MM.1S (cell line): ENCODE data around the gene PTPRN2.

Experiments used
- DNase-seq: peaks from one replicate; pipeline ENCODE4 v3.0.0-alpha.2; 2015
- H2AFZ ChIP-seq: fragments of 300-600 bp; sonication (generic); 2 replicates; pipeline ENCODE4 v1.6.0; 2016; ENCODE audit warnings: antibody characterized with exemption, low read length
- H3F3A ChIP-seq: fragments of 300-600 bp; sonication (generic); 2 replicates; pipeline ENCODE4 v1.6.1; 2016; ENCODE audit warnings: mild to moderate bottlenecking, antibody characterized with exemption, low read length, moderate library complexity, mixed read lengths; ENCODE audit not compliant: insufficient read depth
- H3K27ac ChIP-seq: fragments of 300-600 bp; sonication (generic); 2 replicates; pipeline ENCODE4 v1.5.1; 2016; ENCODE audit warnings: mild to moderate bottlenecking, low read length
- H3K27me3 ChIP-seq: fragments of 300-600 bp; sonication (generic); replicated peaks from 2 replicates; pipeline ENCODE4 v1.6.0; 2016; ENCODE audit warnings: low read length; ENCODE audit not compliant: insufficient read depth
- H3K36me3 ChIP-seq: fragments of 300-600 bp; sonication (generic); replicated peaks from 2 replicates; pipeline ENCODE4 v1.6.1; 2016; ENCODE audit warnings: mild to moderate bottlenecking, low read length, mixed read lengths; ENCODE audit not compliant: insufficient read depth
- H3K4me1 ChIP-seq: fragments of 300-600 bp; sonication (generic); 2 replicates; pipeline ENCODE4 v1.6.1; 2016; ENCODE audit warnings: low read length, mixed read lengths
- H3K4me2 ChIP-seq: fragments of 300-600 bp; sonication (generic); 2 replicates; pipeline ENCODE4 v1.6.0; 2016; ENCODE audit warnings: low read depth, low read length
- H3K4me3 ChIP-seq: fragments of 300-600 bp; sonication (generic); 2 replicates; pipeline ENCODE4 v1.5.1; 2016; ENCODE audit warnings: low read length, mixed read lengths
- H3K79me2 ChIP-seq: fragments of 300-600 bp; sonication (generic); 2 replicates; pipeline ENCODE4 v1.6.1; 2016; ENCODE audit warnings: mixed run types, low read length, mixed read lengths
- H3K9ac ChIP-seq: fragments of 300-600 bp; sonication (generic); 2 replicates; pipeline ENCODE4 v1.6.1; 2016; ENCODE audit warnings: low read length, mixed read lengths
- H3K9me2 ChIP-seq: fragments of 300-600 bp; sonication (generic); replicated peaks from 2 replicates; pipeline ENCODE4 v1.6.1; 2016; ENCODE audit warnings: mild to moderate bottlenecking, low read length, mixed read lengths; ENCODE audit not compliant: insufficient read depth
- H3K9me3 ChIP-seq: fragments of 300-600 bp; sonication (generic); replicated peaks from 2 replicates; pipeline ENCODE4 v1.6.1; 2016; ENCODE audit warnings: mild to moderate bottlenecking, low read length, mixed read lengths; ENCODE audit not compliant: insufficient read depth
- H4K20me1 ChIP-seq: fragments of 300-600 bp; sonication (generic); 2 replicates; pipeline ENCODE4 v1.6.1; 2016; ENCODE audit warnings: mild to moderate bottlenecking, low read length, moderate library complexity, mixed read lengths; ENCODE audit not compliant: insufficient read depth
- CTCF ChIP-seq: fragments of 300-600 bp; sonication (generic); IDR thresholded peaks from 2 replicates; pipeline ENCODE4 v1.5.1; 2016; ENCODE audit warnings: antibody characterized with exemption, low read length, mixed read lengths
- EZH2 ChIP-seq: fragments of 300-600 bp; sonication (generic); optimal IDR thresholded peaks from 2 replicates; pipeline ENCODE3; 2017; ENCODE audit warnings: low read depth, mild to moderate bottlenecking, antibody characterized with exemption, low read length, mixed read lengths
- EZH2phosphoT487 ChIP-seq: fragments of 300-600 bp; sonication (generic); IDR thresholded peaks from 2 replicates; pipeline ENCODE4 v1.6.1; 2018; ENCODE audit warnings: antibody characterized with exemption, low read length

Gene PTPRN2

DNA sequence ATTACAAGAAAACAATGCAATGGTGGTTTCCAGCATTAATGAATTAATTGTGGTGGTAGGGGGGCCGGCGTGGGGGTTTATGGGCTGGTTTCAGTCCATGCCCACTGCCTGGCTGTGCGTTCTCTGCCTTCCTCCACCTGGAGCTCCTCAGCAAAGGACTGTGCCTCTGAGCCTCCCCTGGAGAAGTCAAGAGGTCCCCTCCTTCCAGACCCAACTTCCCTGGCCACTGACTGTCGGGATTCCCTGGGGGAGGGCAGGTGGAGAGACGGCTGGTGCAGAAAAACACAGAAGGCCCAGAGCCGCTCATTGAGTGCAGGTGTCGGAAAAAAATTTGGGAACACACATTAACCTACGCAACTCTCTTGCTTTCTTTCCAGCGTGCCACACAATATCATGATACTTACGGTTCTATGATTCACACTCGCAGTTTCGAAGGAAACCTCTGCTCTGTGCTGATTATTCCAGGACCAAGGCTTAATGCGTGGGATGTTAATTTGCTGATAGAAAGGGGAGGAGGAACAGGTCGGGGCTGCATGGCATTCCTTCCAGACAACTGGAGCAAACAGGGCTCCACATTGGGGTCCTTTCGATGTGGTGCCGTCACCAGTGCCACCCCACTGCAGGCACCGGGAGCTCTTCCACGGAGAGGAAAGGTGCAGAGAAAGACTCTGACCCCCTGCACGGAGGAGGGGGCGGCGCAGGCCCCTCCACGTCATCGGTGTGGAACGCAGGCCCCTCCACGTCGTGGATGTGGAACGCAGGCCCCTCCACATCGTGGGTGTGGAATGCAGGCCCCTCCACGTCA, 744.1 kb downstream of the PTPRN2 start:
- no peaks in the 10 kb centered on the region for H3F3A ChIP-seq
- no peak overlapping the region for H3K27ac ChIP-seq
- H3K9me2 ChIP-seq, result no peaks in the 10 kb centered on the region
- DNase-seq, result no peak
- no peaks in the 10 kb centered on the region for H4K20me1 ChIP-seq
- H3K79me2 ChIP-seq, result no peaks in the 10 kb centered on the region
- peaks cover 73% of the 10 kb centered on the region for H3K27me3 ChIP-seq
- H3K4me3 ChIP-seq, result no peak overlapping the region
- H3K36me3 ChIP-seq, result no peaks in the 10 kb centered on the region
- H3K4me1 ChIP-seq, result no peaks in the 10 kb centered on the region
- no peak overlapping the region for H3K4me2 ChIP-seq
- no peaks in the 10 kb centered on the region for H3K9me3 ChIP-seq
- H2AFZ ChIP-seq, result no peak overlapping the region
- H3K9ac ChIP-seq, result no peak overlapping the region
- TF ChIP-seq EZH2phosphoT487 (no peak), EZH2 (no peak), CTCF (no peak)

DNA sequence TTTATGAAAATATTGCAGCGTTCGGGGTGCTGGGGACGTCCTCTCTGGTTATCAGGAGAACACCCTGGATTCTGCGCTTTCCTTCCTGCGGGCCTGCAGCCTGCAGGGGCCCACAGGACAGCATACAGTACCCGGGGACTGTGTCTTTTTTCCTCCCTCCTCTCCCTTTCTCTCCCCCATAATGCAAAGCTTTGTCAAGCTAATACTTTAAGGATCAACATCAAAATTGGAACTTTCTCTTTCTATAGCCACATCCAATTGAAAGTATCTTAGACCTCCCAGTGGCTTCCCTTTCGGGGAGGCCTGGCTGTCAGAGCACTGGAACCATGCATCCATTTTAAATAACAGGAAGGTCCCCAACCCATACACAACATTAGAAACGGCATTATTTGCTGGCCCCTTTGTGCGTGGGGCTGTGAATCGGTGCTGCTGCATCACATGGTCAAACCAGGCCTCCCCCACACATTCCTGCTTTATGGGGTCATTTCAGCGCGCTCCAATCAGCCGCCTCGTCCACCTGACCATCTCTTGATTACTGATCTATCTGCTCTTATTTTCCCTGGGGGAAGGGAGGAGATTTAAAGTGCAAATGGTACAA, 745.8 kb downstream of the PTPRN2 start:
- H3K4me1 ChIP-seq, result no peaks in the 10 kb centered on the region
- H3K27ac ChIP-seq, result no peak overlapping the region
- H3K27me3 ChIP-seq, result peaks cover 67% of the 10 kb centered on the region
- H4K20me1 ChIP-seq, result no peaks in the 10 kb centered on the region
- H3K9me2 ChIP-seq, result no peaks in the 10 kb centered on the region
- H3K4me2 ChIP-seq, result no peak overlapping the region
- TF ChIP-seq CTCF (no peak), EZH2phosphoT487 (no peak), EZH2 (no peak)
- H3K79me2 ChIP-seq, result no peaks in the 10 kb centered on the region
- H3K9me3 ChIP-seq, result no peaks in the 10 kb centered on the region
- no peak for DNase-seq
- no peak overlapping the region for H2AFZ ChIP-seq
- no peaks in the 10 kb centered on the region for H3F3A ChIP-seq
- no peak overlapping the region for H3K9ac ChIP-seq
- H3K36me3 ChIP-seq, result no peaks in the 10 kb centered on the region
- H3K4me3 ChIP-seq, result no peak overlapping the region

- TF ChIP-seq CTCF (no peak), EZH2 (no peak), EZH2phosphoT487 (no peak)
- no peak for DNase-seq
- Histone ChIP-seq H3K4me2 (no peak overlapping the region), H3K9ac (no peak overlapping the region), H4K20me1 (no peaks in the 10 kb centered on the region), H3K79me2 (no peaks in the 10 kb centered on the region), H3K4me1 (no peaks in the 10 kb centered on the region), H3K9me2 (no peaks in the 10 kb centered on the region), H3K27me3 (peaks cover 66% of the 10 kb centered on the region), H3K4me3 (no peak overlapping the region), H3K36me3 (no peaks in the 10 kb centered on the region), H2AFZ (no peak overlapping the region), H3F3A (no peaks in the 10 kb centered on the region), H3K9me3 (no peaks in the 10 kb centered on the region), H3K27ac (no peak overlapping the region)
Observed at GRCh38 chr7:157840914-157841772, 746.5 kb downstream of the PTPRN2 start.
